Right lobe of liver (tissue), 4 donors: ENCODE results near the gene PIK3R5.

Experiments used
- POLR2A ChIP-seq: fragments of 450-650 bp; IDR thresholded peaks from one replicate; pipeline ENCODE4 v1.6.1; 2017; ENCODE audit warnings: antibody characterized with exemption, mild to moderate bottlenecking
- TF ChIP-seq, protein P1 (sequence below), 4 donors: fragments of 200-600 bp in 3 of 4; fragments of 450-650 bp in 1 of 4; IDR thresholded peaks; one replicate each; pipeline versions ENCODE4 v1.5.1 to v1.8.0; 2016 to 2022; ENCODE audit warnings: antibody characterized with exemption in 4 of 4, mild to moderate bottlenecking in 2 of 4
- donor health status: DM: no; HTN: no; CAD: no.
- donor health status: DM: no; HTN: no; CAD: no.
- donor health status: DM: no; HTN: yes; CAD: no.

DNA sequence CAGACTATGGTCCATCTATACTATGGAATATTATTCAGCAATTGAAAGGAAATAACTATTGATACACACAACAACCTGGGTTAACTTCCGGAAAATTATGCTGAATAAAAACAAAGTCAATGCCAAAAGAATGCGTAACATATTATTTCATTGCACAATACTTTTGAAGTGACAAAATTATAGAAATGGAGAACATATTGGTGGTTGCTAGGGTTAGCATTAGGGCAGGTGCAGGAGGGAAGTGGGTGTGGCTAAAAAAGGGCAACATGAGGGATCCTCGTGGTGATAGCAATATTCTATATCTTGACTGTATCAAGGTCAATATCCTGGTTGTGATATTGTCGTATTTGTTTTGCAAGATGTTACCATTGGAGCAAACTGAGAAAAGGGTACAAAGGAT, 34.9 kb downstream of the PIK3R5 start:
- TF ChIP-seq, protein P1, sequence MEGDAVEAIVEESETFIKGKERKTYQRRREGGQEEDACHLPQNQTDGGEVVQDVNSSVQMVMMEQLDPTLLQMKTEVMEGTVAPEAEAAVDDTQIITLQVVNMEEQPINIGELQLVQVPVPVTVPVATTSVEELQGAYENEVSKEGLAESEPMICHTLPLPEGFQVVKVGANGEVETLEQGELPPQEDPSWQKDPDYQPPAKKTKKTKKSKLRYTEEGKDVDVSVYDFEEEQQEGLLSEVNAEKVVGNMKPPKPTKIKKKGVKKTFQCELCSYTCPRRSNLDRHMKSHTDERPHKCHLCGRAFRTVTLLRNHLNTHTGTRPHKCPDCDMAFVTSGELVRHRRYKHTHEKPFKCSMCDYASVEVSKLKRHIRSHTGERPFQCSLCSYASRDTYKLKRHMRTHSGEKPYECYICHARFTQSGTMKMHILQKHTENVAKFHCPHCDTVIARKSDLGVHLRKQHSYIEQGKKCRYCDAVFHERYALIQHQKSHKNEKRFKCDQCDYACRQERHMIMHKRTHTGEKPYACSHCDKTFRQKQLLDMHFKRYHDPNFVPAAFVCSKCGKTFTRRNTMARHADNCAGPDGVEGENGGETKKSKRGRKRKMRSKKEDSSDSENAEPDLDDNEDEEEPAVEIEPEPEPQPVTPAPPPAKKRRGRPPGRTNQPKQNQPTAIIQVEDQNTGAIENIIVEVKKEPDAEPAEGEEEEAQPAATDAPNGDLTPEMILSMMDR (IDR thresholded peaks at IDR 0.05): no peak
- no peak for TF ChIP-seq POLR2A
